GM19324 (cell line): ENCODE results near the gene UST.
"Not testable (repeated sequence)": the region's sequence is repeated elsewhere in the genome, so short reads cannot be mapped to it uniquely, and the experiment has no call there.

Source experiments
- ATAC-seq: cut with Tn5 transposase; IDR thresholded peaks from one replicate; pipeline ENCODE4 v1.9.1; 2021; ENCODE audit warnings: mild to moderate bottlenecking, moderate library complexity; ENCODE audit not compliant: unreplicated experiment, low FRiP score

UST gene

GRCh38 chr6:148727104-148727503 is 19.7 kb upstream of the UST start:
- ATAC-seq, result no peak

- ATAC-seq, result no peak
Measured at GRCh38 chr6:148735989-148736388, 10.8 kb upstream of the UST start.

DNA sequence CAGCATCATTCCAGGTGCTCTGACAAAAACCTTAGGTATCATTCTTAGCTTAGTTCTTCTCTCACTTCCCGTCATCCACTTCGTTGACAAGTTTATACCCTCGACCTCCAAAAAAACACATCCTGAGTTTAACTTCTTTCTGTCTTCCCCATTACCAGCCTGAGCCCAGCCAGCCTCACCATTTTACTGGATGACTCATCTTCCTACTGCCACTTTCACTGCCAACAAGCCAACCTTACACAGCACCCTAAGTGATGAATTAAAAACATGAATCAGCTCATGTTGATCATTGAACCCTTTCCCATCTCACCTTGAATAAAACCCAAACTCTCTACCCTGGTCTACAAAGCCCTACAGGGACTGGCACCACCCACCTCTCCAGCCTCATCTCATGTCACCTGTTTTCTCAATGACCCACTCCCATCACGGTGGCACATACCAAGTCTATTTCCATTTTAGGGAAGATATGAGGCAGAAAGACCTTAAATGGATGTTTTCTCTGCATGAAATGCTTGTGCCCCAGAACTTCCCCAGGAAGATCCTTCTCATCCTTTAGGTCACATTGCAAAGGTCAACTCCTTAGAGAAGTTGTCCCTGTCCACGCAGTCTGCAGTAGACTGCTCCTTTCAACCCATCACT is 9.9 kb upstream of the UST start:
- no peak for ATAC-seq

- ATAC-seq, result no peak
Measured at GRCh38 chr6:148737806-148738205, 9.0 kb upstream of the UST start.

DNA sequence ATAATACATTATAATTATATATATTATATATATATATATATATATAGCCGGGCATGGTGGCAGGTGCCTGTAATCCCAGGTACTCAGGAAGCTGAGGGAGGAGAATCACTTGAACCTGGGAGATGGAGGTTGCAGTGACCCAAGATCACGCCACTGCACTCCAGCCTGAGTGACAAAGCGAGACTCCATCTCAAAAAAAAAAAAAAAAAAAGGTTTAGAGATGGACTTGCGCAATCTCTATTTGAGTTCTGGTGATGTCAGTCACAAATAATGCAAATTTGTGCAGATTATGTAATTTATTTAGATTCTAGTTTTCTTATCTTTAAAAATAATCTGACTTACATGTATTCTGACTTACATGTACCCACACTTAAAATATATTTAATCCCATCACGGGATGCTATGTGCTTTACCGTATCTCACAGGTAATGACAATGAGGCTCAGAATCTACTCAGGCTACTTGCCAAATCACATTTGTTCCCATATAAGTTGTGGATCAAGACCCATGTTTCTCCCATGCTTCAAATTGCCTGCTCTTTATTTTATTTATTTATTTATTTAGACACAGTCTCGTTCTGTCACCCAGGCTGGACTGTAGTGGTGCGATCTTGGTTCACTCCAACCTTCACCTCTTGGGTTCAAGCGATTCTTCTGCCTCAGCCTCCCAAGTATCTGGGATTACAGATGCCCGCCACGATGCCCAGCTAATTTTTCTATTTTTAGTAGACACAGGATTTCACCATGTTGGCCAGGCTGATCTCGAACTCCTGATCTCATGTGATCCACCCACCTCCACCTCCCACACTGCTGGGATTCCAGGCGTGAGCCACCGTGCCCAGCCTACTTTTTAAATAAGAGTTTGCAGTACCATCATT is 7.6 kb upstream of the UST start:
- ATAC-seq, result no peak

DNA sequence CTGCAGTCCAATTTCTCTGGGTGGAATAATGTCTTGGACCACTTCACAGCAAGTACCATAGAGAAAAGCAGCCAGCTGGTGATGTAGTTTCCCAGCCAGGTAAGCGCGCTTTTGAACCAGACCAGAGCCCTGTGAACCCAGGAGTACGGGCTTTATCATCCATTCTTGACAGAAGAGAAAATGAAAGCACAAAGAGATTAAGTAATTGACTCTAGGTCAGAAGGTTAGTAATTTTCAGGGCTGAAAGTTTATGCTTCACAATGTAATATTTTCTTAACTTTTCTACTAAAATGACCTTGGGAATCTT is 7.1 kb upstream of the UST start:
- no peak for ATAC-seq

DNA sequence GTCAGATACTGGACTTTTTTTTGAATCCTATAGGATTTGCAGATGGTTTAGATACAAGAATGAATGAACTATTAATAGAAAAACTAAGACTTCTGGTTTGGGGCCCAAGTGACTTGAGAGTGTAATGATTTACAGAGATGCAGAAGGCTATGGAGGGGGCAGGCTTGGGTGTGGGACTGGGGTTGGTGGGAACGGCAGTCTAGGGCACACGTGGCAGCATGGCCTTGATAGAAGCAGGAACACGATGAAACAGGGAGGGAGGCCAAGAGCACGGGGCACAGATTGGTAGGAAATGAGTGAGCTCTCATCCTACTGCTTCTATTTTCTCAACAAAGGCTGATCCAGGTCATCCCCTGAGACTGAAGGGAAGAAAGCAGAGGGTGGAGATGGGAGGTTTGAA is 3.4 kb upstream of the UST start:
- no peak for ATAC-seq

DNA sequence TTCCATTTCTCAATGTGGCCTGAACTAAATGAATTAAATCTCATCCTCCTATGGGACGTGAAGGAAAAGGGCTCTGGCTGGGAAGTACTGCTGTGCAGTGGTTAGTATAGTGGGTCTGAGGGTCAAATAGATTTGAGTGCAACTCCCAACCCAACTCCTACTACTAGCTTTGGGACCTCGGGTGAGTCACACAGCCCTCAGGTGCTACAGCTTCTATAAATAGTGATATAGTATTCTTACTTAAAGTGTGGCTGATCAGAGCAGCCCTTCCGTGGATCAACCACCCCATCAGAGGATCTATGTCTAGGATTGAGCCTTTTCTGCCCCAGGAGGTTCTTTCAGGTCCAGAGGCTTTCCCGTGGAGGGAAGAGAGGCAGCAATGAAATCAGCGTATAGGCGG is 904 bp upstream of the UST start:
- ATAC-seq, result no peak

- no peak for ATAC-seq
Measured at GRCh38 chr6:148747145-148747470, 278 bp downstream of the UST start.

DNA sequence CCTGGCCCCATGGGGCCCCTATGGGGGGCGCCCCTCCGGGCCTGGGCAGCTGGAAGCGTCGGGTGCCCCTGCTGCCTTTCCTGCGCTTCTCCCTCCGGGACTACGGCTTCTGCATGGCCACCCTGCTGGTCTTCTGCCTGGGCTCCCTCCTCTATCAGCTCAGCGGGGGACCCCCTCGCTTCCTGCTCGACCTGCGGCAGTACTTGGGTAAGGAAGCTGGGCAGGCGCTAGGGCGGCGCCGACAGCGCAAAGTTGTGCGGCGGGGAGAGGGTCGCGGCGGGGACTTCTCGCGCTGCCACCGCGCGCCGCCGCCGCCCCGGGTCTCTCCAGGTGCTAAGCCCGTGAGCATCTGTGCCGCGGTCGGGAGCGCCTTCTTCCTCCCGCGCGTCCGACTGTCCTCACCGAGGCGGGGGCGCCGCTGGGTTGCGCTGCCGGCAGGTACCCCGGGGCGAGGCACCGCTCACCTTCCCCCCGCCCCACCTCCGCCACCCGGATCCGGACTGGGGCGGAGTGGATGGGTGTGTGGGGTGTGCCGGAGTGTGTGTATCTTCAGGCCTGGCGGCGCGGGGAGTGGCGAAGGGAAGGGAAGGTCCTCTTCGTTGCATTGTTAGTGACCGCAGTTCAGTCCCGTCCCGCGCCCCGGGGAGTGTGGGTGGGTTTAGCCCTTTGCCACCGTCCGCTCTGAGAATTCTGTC is 788 bp downstream of the UST start:
- no peak for ATAC-seq

DNA sequence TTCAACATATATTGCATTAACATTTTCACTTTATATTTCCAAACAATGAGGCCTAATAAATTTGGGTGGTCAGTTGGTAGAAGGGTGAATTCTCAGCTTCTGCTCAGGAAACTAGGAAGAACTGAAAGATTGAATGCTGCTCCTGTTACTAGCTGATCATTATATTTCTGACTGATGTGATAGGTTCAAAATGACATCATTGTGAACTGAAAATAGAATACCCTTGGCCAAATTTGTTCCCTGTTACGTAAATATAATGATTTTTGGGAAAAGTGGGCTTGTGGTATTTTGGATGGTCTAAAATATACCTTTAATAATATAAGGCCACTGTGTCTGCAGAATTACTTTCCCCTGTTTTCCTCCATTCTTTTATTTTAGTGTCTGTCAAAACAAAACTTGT is 2.8 kb downstream of the UST start:
- no peak for ATAC-seq

GRCh38 chr6:148750838-148751792 is 4.3 kb downstream of the UST start:
- ATAC-seq, result no peak

GRCh38 chr6:148751793-148752170 is 5.0 kb downstream of the UST start:
- no peak for ATAC-seq

DNA sequence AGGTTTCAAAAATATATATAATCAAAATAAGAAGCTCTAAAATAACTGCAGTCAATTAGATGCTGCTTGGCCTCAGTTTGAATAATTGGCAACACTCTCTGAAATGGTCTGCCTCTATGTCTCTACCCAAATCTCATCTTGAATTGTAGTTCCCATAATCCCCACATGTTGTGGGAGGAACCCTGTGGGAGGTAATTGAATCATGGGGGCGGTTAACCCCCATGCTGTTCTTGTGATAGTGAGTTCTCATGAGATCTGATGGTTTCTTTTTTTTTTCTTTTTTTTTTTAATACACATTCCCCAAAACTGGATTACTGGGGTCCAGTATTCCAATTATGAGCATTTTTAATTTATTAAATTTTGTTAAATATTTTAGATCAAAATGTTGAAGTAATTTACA is 8.5 kb downstream of the UST start:
- ATAC-seq, result not testable (repeated sequence)

DNA sequence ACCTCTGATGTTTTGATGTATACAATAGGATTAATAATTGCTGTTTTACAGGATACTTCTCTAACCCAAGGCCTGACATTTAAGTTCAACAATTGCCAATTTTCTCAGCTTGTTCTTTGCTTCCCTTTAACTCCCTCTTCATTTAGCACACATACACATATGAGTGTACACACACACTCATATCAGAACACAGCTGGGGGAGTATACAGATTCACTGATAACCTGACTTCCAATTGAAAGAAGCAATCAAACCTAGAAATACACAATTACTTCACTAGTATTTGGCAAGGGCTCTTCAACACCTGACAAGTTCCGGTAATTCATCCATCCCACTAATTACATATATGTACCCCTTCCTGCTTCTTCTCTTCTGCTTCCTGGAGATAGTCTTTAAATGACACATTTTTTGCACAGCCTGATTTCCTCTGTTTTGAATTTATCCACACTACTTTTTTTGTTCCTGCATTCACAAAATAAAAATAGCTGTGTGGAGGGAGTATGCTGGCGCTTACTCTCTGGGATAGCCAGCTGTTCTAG is 11.2 kb downstream of the UST start:
- ATAC-seq, result no peak

DNA sequence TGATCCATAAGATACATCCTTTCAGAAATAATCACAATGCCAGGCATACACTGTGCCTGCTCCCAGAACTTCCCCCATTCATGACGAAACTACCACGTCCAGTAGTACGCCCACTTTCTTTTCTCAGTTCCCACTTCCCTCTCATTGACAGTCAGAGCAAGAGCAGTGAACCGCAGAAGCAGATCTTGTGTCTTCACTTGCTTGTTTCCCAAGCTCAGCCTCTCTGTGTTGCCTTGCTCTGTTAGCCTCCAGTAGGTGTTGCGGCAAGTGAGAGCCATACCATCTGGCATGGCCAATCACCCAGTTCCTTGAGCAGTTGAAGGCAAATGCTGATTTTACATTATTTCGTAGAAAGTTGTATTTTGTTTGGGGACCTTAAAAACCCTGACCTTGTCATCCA is 11.7 kb downstream of the UST start:
- peak; percentile 78 for ATAC-seq

GRCh38 chr6:148760258-148760534 is 13.4 kb downstream of the UST start:
- no peak for ATAC-seq

DNA sequence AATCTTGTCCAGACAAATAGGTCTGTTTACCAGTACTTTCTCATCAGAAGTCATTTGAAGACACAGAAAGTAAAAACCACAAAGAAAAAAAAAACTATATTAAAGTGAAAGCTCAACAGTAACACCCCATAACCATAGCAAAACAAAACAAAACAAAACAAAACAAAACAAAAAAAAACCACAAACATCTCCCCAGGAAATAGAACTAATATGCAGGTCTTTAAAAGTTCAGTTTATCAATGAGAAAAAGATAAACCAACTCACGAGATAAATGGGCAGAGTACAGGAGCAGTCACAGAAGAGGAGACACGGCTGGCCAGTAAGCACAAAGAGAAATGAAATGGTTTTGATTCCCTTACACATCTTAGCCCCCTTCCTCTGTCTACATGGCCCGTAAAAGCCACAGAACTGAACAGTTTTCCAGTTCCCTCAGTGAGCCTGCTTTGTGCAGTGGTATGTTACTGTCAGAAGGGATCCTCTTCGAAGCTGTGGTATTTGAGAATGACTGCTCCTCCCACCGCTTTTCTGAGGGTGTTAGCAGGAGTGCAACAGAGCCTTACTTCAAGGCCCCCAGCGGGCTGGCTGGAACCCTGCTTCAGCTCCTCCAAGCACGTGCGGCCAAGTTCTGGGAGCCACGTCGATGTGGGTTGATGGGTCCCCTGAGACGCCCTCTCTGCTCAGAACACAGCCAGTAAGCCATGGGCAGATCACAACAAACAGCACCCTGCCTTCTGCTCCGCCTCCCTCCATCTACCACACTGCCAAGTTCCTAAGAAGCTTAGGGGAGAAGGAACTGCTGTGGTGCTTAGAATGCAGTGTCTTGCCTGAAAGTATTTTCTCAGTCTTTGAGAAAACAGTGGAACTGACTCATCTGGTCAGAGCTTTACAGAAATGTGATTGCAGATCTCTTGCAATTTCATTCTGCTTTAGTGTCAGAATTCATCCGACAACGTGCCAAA is 14.0 kb downstream of the UST start:
- ATAC-seq, result peak; percentile 30

DNA sequence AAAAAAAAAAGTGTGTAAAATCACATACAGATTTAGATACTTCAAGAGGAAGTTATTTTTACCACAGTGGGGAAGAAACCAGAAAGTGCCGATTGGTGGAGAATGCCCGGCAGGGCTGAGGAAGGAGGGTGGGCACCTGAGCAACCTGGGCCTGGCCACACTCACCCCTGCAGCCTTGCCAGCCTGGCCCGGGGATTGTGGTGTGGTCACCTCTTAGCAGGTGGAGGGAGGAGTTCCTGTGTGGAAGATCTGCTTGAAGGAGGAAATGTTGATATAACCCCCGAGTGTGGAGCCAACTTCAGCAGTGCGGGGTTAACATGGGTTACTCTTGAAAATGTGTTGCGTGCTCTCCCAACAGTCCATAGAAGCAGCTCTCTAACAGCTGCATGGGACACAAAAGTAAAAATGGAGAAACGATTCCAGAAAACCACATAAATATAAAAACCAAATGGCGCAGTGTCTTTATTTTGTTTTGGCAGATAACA is 14.7 kb downstream of the UST start:
- ATAC-seq, result no peak

DNA sequence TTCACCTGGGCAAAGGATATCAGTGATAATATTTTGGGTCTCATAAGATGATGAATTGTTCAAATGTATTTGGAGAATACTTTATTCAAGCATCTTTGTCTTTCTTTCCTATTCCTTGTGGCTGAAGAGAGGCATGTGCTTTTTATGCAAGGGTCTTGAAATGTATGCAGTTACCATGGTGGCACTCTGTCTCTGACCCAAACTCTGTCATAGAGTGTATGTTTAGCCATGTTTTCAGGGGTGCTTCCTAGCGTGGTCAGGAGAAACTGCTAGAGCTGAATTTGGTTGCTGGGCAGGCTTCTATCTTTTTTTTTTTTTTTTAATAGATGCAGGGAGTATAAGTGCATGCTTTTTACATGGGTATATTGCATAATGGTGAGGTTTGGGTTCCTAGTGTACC is 15.4 kb downstream of the UST start:
- no peak for ATAC-seq
